ENCODE results near the gene MID2.

DNA sequence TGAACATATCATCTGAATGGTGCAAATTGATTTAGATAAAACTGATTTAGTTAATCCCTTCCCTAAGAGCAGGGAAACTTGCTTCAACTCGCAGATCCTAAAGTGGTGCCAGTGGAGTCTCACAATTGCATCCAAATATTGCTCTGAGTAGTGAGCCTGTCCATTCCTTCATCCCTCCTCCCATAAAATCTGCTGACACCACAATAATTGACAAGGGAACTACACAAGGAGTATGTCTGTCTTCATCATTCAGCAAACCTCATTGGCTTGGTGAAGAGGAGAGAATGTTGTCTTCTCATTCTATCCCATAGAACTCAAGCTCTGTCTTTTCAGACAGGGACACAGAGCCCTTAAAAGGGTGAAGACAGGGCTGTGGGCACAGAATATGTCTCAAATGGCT lies 4.2 kb downstream of the MID2 start:
- TF ChIP-seq POLR2A (IDR thresholded peaks at IDR 0.05) (no peak), POLR2AphosphoS5 (IDR thresholded peaks at IDR 0.05; ENCODE audit: insufficient read depth in 1 of 2, low read depth in 1 of 2) (no peak)
- TF ChIP-seq, protein P1, sequence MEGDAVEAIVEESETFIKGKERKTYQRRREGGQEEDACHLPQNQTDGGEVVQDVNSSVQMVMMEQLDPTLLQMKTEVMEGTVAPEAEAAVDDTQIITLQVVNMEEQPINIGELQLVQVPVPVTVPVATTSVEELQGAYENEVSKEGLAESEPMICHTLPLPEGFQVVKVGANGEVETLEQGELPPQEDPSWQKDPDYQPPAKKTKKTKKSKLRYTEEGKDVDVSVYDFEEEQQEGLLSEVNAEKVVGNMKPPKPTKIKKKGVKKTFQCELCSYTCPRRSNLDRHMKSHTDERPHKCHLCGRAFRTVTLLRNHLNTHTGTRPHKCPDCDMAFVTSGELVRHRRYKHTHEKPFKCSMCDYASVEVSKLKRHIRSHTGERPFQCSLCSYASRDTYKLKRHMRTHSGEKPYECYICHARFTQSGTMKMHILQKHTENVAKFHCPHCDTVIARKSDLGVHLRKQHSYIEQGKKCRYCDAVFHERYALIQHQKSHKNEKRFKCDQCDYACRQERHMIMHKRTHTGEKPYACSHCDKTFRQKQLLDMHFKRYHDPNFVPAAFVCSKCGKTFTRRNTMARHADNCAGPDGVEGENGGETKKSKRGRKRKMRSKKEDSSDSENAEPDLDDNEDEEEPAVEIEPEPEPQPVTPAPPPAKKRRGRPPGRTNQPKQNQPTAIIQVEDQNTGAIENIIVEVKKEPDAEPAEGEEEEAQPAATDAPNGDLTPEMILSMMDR (IDR thresholded peaks at IDR 0.05), result no peak
